GM12878 (cell line): ENCODE data around the gene TRPC3. TPM values are rescaled to one million over a fixed set of nuclear protein-coding genes. Genes with fewer than 3 reads are reported as not detected.

Experiments used
- ATAC-seq: fragments of 200-7000 bp; cut with Tn5 transposase; 3 replicates; pipeline ENCODE4 v1.9.1; 2020; ENCODE audit warnings: mild to moderate bottlenecking, moderate library complexity
- BruUV-seq: library from RNA; stranded (reverse); fragments of 400-500 nt; replicated peaks from 2 replicates; lab custom pipeline; 2021; lab: Mats Ljungman, UMichigan
- CTCF ChIA-PET: fragments of 300-600 bp; sonication (Branson Sonifier 250); formaldehyde crosslinking; extraction: SDS; loops from one replicate; lab custom pipeline; 2021; ENCODE audit warnings: inconsistent platforms; lab: Yijun Ruan, JAX
- POLR2A ChIA-PET: fragments of 350-600 bp; formaldehyde crosslinking; extraction: SDS; loops from one replicate; lab custom pipeline; 2021; ENCODE audit warnings: inconsistent platforms; lab: Charles Lee
- RAD21 ChIA-PET: fragments of 300-600 bp; sonication (Branson Sonifier 250); formaldehyde crosslinking; loops from one replicate; lab custom pipeline; 2023; ENCODE audit warnings: antibody characterized with exemption; ENCODE audit not compliant: unreplicated experiment; lab: Charles Lee
- SMC1A ChIA-PET: fragments of 300-600 bp; sonication (Branson Sonifier 250); formaldehyde crosslinking; loops from one replicate; lab custom pipeline; 2023; ENCODE audit not compliant: unreplicated experiment, uncharacterized antibody; lab: Charles Lee
- DNase-seq: peaks from one replicate; pipeline ENCODE4 v3.0.0-alpha.2; 2011; ENCODE audit warnings: low read depth, low spot score
- FAIRE-seq: peaks from 3 replicates; lab custom pipeline; 2011; peaks lifted over from hg19 to GRCh38; lab: Jason Lieb, UNC
- H2AFZ ChIP-seq: 2 replicates; pipeline ENCODE4 v1.6.0; 2011; ENCODE audit warnings: low read depth, low read length, control low read depth; ENCODE audit not compliant: control insufficient read depth
- H3K27ac ChIP-seq: 2 replicates; pipeline ENCODE4 v1.5.1; 2011; ENCODE audit warnings: control low read depth; ENCODE audit not compliant: control insufficient read depth, insufficient read depth
- H3K27me3 ChIP-seq, 2 experiments: replicated peaks in 1 of 2; 2 replicates each; pipeline versions ENCODE4 v1.6.0 to v1.6.1; 2011; ENCODE audit warnings: low read length in 1 of 2; ENCODE audit not compliant: control insufficient read depth in 2 of 2, insufficient read depth in 2 of 2
- H3K36me3 ChIP-seq, 2 experiments: 2 replicates each; pipeline ENCODE4 v1.5.1; 2011; ENCODE audit warnings: low read length in 1 of 2; ENCODE audit not compliant: control insufficient read depth in 2 of 2, insufficient read depth in 2 of 2
- H3K4me1 ChIP-seq: 2 replicates; pipeline ENCODE4 v1.6.1; 2011; ENCODE audit warnings: mild to moderate bottlenecking, low read length, moderate library complexity, mixed read lengths; ENCODE audit not compliant: control insufficient read depth, insufficient read depth
- H3K4me2 ChIP-seq: 2 replicates; pipeline ENCODE4 v1.6.0; 2011; ENCODE audit warnings: control low read depth; ENCODE audit not compliant: control insufficient read depth, insufficient read depth
- H3K4me3 ChIP-seq: fragments of 200-600 bp; sonication (generic); 2 replicates; pipeline ENCODE4 v1.5.1; 2016
- H3K79me2 ChIP-seq: 2 replicates; pipeline ENCODE4 v1.6.0; 2011; ENCODE audit warnings: low read length; ENCODE audit not compliant: control insufficient read depth, insufficient read depth
- H3K9ac ChIP-seq: 2 replicates; pipeline ENCODE4 v1.8.0; 2011; ENCODE audit warnings: low read length, control low read depth, mixed read lengths; ENCODE audit not compliant: control insufficient read depth, insufficient read depth
- H3K9me3 ChIP-seq: replicated peaks from 3 replicates; pipeline ENCODE4 v1.5.1; 2011; ENCODE audit warnings: mild to moderate bottlenecking, low read length; ENCODE audit not compliant: control insufficient read depth, insufficient read depth
- H4K20me1 ChIP-seq: 2 replicates; pipeline ENCODE4 v1.6.0; 2011; ENCODE audit not compliant: control insufficient read depth, insufficient read depth
- MEF2A ChIP-seq: IDR thresholded peaks from 2 replicates; pipeline ENCODE4 v1.6.1; 2011; ENCODE audit warnings: low read depth, mild to moderate bottlenecking, low read length, moderate library complexity; ENCODE audit not compliant: insufficient read depth
- MEF2B ChIP-seq: fragments of 450-650 bp; IDR thresholded peaks from 2 replicates; pipeline ENCODE4 v1.6.1; 2018; ENCODE audit warnings: mild to moderate bottlenecking, moderate library complexity; ENCODE audit not compliant: partially characterized antibody, poor library complexity, severe bottlenecking
- MYC ChIP-seq: IDR thresholded peaks from 2 replicates; pipeline ENCODE4 v1.6.1; 2011; ENCODE audit warnings: mild to moderate bottlenecking, low read length, moderate library complexity, inconsistent platforms; ENCODE audit not compliant: insufficient read depth, insufficient replicate concordance, insufficient read length, severe bottlenecking
- NFIC ChIP-seq: IDR thresholded peaks from 2 replicates; pipeline ENCODE4 v1.6.1; 2012; ENCODE audit warnings: low read depth, mild to moderate bottlenecking, inconsistent platforms, low read length, moderate library complexity
- STAT3 ChIP-seq: IDR thresholded peaks from 2 replicates; pipeline ENCODE4 v1.6.1; 2011; ENCODE audit warnings: low read depth, low read length, improper control_type of control experiment
- YBX1 ChIP-seq: fragments of 450-650 bp; IDR thresholded peaks from 2 replicates; pipeline ENCODE4 v1.6.1; 2016; ENCODE audit warnings: antibody characterized with exemption
- ZNF384 ChIP-seq: IDR thresholded peaks from 2 replicates; pipeline ENCODE4 v1.6.1; 2012; ENCODE audit warnings: low read depth, mild to moderate bottlenecking, low read length, improper control_type of control experiment, borderline replicate concordance
- ZSCAN29 ChIP-seq: fragments of 450-650 bp; IDR thresholded peaks from 2 replicates; pipeline ENCODE4 v1.6.1; 2017; ENCODE audit warnings: mild to moderate bottlenecking, moderate library complexity
- WGBS: methylation state at CpG from one replicate; pipeline ENCODE4 v1.1.6; 2016; ENCODE audit warnings: low lambda C conversion rate; ENCODE audit not compliant: insufficient replicate concordance, insufficient coverage; ENCODE audit errors: missing lambda C conversion rate; 5-methylcytosine and 5-hydroxymethylcytosine counted together
- in situ Hi-C: fragments of 300-500 bp; cut with MboI; formaldehyde crosslinking; loops from 9 replicates; pipeline ENCODE4 v1.14.3; 2018; ENCODE audit warnings: mixed read lengths
- intact Hi-C: fragments of 100-400 bp; cut with micrococcal nuclease; formaldehyde crosslinking; loops from one replicate; pipeline ENCODE4 v1.14.2; 2022; ENCODE audit not compliant: unreplicated experiment
- polyA plus RNA-seq, 11 experiments: library from polyadenylated mRNA; depleted of rRNA in 4 of 11; unstranded in 6 of 11; stranded (reverse) in 5 of 11; fragments of >200 nt; fragmentation: Nextera tagmentation in 4 of 11; fragmentation: Illumina TruSeq in 1 of 11; extraction: Ambion mirVana in 4 of 11; extraction: Trizol in 1 of 11; gene quantifications; 1 replicate in 1 of 11; 2 replicates in 10 of 11; pipeline versions ENCODE4 v1.2.1 to v1.2.3, GENCODE V29; 2011 to 2016; ENCODE audit warnings: inconsistent platforms in 2 of 11, missing spikeins in 2 of 11, low read depth in 1 of 11
- total RNA-seq, 4 experiments: library from RNA; depleted of rRNA in 3 of 4; stranded (reverse); fragments of >200 nt in 3 of 4; fragmentation: Illumina TruSeq in 1 of 4; extraction: Trizol in 1 of 4; gene quantifications; 2 replicates each; pipeline versions ENCODE4 v1.2.1 to v1.2.3, GENCODE V29; 2013 to 2021
- TF ChIP-seq, protein P1 (sequence below): fragments of 450-650 bp; IDR thresholded peaks from 2 replicates; pipeline ENCODE4 v1.6.1; 2016; ENCODE audit warnings: mild to moderate bottlenecking, moderate library complexity, borderline replicate concordance
- TF ChIP-seq, protein P2 (sequence below): fragments of 450-650 bp; IDR thresholded peaks from 2 replicates; pipeline ENCODE4 v1.6.1; 2017; ENCODE audit warnings: low read depth, mild to moderate bottlenecking, moderate library complexity

Gene TRPC3
- total and polyA plus RNA-seq, 10 of the 15 experiments (the other 5 are each of a cell fraction or from before 2014, with no cell fraction given), result not detected

DNA sequence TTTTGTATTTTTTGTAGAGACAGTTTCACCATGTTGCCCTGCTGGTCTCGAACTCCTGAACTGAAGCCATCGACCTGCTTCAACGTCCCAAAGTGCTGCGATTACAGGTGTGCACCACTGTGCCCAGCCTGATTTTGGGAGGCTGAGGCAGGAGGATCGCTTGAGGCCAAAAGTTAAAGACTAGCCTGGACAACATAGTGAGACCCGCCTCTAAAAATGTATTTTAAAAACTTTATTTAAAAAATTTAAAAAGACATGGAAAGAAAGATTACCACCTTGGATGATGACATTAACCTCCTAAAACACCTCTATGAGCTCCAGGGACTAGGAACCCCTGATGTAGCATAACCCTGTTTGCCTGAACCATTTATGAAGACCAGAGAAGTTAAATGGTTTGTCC is 75.8 kb downstream of the TRPC3 start:
- WGBS, result 76% methylated on average over 6 of the region's 6 CpGs
- Histone ChIP-seq H3K27ac (no peak overlapping the region), H3K4me3 (no peak overlapping the region), H3K9me3 (no peaks in the 10 kb centered on the region), H3K4me2 (no peak overlapping the region), H3K36me3 (no peaks in the 10 kb centered on the region), H3K9ac (no peak overlapping the region), H3K79me2 (no peaks in the 10 kb centered on the region), H3K27me3 (no peaks in the 10 kb centered on the region; a peak in 1 of 4 replicates), H4K20me1 (no peaks in the 10 kb centered on the region), H3K4me1 (no peaks in the 10 kb centered on the region), H2AFZ (no peak overlapping the region)
- SMC1A ChIA-PET, result interaction anchor here (1.2 kb wide), 1 partner anchor 54 kb away, joined by 3 read pairs; no protein-coding TSS in a partner anchor
- no peak for FAIRE-seq
- in situ Hi-C loops (no loop called here), intact Hi-C loops (no loop called here)
- ATAC-seq, result no peak
- CTCF ChIA-PET, result interaction anchor here (2.4 kb wide), 1 partner anchor 24 kb away, joined by 15 read pairs; no protein-coding TSS in a partner anchor
- RAD21 ChIA-PET, result no interaction called here
- BruUV-seq, result no TSS peak
- DNase-seq, result no peak
- TF ChIP-seq, protein P1, sequence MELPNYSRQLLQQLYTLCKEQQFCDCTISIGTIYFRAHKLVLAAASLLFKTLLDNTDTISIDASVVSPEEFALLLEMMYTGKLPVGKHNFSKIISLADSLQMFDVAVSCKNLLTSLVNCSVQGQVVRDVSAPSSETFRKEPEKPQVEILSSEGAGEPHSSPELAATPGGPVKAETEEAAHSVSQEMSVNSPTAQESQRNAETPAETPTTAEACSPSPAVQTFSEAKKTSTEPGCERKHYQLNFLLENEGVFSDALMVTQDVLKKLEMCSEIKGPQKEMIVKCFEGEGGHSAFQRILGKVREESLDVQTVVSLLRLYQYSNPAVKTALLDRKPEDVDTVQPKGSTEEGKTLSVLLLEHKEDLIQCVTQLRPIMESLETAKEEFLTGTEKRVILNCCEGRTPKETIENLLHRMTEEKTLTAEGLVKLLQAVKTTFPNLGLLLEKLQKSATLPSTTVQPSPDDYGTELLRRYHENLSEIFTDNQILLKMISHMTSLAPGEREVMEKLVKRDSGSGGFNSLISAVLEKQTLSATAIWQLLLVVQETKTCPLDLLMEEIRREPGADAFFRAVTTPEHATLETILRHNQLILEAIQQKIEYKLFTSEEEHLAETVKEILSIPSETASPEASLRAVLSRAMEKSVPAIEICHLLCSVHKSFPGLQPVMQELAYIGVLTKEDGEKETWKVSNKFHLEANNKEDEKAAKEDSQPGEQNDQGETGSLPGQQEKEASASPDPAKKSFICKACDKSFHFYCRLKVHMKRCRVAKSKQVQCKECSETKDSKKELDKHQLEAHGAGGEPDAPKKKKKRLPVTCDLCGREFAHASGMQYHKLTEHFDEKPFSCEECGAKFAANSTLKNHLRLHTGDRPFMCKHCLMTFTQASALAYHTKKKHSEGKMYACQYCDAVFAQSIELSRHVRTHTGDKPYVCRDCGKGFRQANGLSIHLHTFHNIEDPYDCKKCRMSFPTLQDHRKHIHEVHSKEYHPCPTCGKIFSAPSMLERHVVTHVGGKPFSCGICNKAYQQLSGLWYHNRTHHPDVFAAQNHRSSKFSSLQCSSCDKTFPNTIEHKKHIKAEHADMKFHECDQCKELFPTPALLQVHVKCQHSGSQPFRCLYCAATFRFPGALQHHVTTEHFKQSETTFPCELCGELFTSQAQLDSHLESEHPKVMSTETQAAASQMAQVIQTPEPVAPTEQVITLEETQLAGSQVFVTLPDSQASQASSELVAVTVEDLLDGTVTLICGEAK, result peak; percentile 64
- no peak for TF ChIP-seq YBX1
- POLR2A ChIA-PET, result interaction anchor here (0.6 kb wide), 1 partner anchor 279 kb away, joined by 3 read pairs; no protein-coding TSS in a partner anchor

DNA sequence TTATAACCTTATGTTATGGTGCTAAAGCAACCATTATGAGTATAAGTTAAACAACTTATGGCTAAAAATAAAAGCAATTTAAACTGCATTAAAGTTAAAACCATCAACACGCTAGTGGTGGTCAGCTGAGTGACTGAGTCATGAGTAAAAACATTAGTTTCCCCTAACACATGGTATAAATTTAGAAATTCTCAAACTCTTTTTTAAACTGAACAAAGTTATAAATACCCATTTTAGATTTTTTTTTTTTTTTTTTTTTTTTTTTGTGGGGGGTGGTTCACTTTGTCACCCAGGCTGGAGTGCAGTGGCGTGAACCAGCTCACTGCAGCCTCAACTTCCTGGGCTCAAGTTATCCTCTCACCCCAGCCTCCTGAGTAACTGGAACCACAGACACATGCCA is 76.2 kb downstream of the TRPC3 start:
- DNase-seq (no peak), ATAC-seq (no peak), FAIRE-seq (no peak)
- H2AFZ ChIP-seq, result no peak overlapping the region
- no peak overlapping the region for H3K9ac ChIP-seq
- no peaks in the 10 kb centered on the region for H3K79me2 ChIP-seq
- in situ Hi-C loops, result no loop called here
- H3K4me1 ChIP-seq, result no peaks in the 10 kb centered on the region
- BruUV-seq, result no TSS peak
- H3K36me3 ChIP-seq, result no peaks in the 10 kb centered on the region
- H4K20me1 ChIP-seq, result no peaks in the 10 kb centered on the region
- H3K4me2 ChIP-seq, result no peak overlapping the region
- no peak overlapping the region for H3K27ac ChIP-seq
- POLR2A ChIA-PET, result no interaction called here
- H3K9me3 ChIP-seq, result no peaks in the 10 kb centered on the region
- RAD21 ChIA-PET, result no interaction called here
- CTCF ChIA-PET, result interaction anchor here (0.6 kb wide), 1 partner anchor 883 kb away, joined by 3 read pairs; no protein-coding TSS in a partner anchor
- 0% methylated on average over 2 of the region's 2 CpGs for WGBS
- no peak overlapping the region for H3K4me3 ChIP-seq
- intact Hi-C loops, result no loop called here
- SMC1A ChIA-PET, result interaction anchor here (0.7 to 1.2 kb wide), 2 partner anchors 54 to 1521 kb away, joined by 3 to 5 read pairs; no protein-coding TSS in a partner anchor
- no peaks in the 10 kb centered on the region; a peak in 1 of 4 replicates for H3K27me3 ChIP-seq
- TF ChIP-seq MEF2A (peak; percentile 81), NFIC (0 out of 2 replicates have a peak, but pooled peaks have one; percentile 17), ZSCAN29 (no peak), MEF2B (peak; percentile 72), MYC (no peak), ZNF384 (peak; percentile 60; the same call in 1 of the 2 replicates), STAT3 (no peak)
- TF ChIP-seq, protein P2, sequence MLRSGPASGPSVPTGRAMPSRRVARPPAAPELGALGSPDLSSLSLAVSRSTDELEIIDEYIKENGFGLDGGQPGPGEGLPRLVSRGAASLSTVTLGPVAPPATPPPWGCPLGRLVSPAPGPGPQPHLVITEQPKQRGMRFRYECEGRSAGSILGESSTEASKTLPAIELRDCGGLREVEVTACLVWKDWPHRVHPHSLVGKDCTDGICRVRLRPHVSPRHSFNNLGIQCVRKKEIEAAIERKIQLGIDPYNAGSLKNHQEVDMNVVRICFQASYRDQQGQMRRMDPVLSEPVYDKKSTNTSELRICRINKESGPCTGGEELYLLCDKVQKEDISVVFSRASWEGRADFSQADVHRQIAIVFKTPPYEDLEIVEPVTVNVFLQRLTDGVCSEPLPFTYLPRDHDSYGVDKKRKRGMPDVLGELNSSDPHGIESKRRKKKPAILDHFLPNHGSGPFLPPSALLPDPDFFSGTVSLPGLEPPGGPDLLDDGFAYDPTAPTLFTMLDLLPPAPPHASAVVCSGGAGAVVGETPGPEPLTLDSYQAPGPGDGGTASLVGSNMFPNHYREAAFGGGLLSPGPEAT, result no peak
